ENCODE results near the gene FTCD.

GRCh38 chr21:46091118-46091517, 64.3 kb downstream of the FTCD start:
- TF ChIP-seq CTCF (IDR thresholded peaks at IDR 0.05; ENCODE audit: low read length) = no peak
- no peak for TF ChIP-seq EZH2phosphoT487 (IDR thresholded peaks at IDR 0.05; ENCODE audit: low read length)
- no peak for TF ChIP-seq EZH2 (optimal IDR thresholded peaks at IDR 0.05; ENCODE audit: low read depth, low read length)

All from MM.1S (cell line).